Esophagus squamous epithelium (tissue), 4 donors: ENCODE results near the gene CTPS2.

Experiments
- POLR2A ChIP-seq, 4 donors: fragments of 450-650 bp; IDR thresholded peaks; one replicate each; pipeline ENCODE4 v1.6.1; 2017; ENCODE audit warnings: antibody characterized with exemption in 4 of 4, mild to moderate bottlenecking in 4 of 4, moderate library complexity in 3 of 4
- TF ChIP-seq, protein P1 (sequence below), 6 experiments: fragments of 450-650 bp in 4 of 6; fragments of 200-600 bp in 2 of 6; sonication (generic) in 2 of 6; IDR thresholded peaks; one replicate each; pipeline ENCODE4 v1.5.1; 2016 to 2019; ENCODE audit warnings: antibody characterized with exemption in 6 of 6, mild to moderate bottlenecking in 4 of 6, moderate library complexity in 4 of 6

DNA sequence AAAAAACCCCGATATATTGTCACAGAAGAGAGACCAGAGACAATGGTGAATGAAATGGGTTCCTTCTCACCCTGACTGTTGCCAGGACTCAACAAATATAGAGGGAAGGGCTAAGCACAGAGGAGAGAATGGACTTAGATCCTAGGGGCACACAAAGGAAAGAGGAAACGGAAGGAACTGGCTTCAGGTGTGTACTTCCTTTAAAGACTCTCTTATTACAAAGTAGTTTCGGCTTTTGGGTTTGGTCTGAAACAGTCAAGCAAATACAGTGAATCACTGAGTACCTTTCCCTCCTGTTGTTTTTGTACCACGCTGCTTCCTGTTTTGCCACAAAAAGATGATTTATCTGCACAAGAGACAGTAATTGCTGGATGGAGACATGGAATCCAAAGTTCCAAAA, 108.6 kb downstream of the CTPS2 start:
- TF ChIP-seq POLR2A (IDR thresholded peaks at IDR 0.05), result no peak
- TF ChIP-seq, protein P1, sequence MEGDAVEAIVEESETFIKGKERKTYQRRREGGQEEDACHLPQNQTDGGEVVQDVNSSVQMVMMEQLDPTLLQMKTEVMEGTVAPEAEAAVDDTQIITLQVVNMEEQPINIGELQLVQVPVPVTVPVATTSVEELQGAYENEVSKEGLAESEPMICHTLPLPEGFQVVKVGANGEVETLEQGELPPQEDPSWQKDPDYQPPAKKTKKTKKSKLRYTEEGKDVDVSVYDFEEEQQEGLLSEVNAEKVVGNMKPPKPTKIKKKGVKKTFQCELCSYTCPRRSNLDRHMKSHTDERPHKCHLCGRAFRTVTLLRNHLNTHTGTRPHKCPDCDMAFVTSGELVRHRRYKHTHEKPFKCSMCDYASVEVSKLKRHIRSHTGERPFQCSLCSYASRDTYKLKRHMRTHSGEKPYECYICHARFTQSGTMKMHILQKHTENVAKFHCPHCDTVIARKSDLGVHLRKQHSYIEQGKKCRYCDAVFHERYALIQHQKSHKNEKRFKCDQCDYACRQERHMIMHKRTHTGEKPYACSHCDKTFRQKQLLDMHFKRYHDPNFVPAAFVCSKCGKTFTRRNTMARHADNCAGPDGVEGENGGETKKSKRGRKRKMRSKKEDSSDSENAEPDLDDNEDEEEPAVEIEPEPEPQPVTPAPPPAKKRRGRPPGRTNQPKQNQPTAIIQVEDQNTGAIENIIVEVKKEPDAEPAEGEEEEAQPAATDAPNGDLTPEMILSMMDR (IDR thresholded peaks at IDR 0.05), result no peak
